Natural killer cell (primary cell): ENCODE measurements around the gene RUNX2. TPM values are rescaled to one million over a fixed set of nuclear protein-coding genes. Genes with fewer than 3 reads are reported as not detected.

ENCODE experiments used
- ATAC-seq, 3 donors: fragments of 150-1000 bp in 2 of 3; fragments of 200-7000 bp in 1 of 3; cut with Tn5 transposase; 1 replicate in 1 of 3; 2 replicates in 2 of 3; pipeline ENCODE4 v1.10.0; 2021; ENCODE audit warnings: mild to moderate bottlenecking in 2 of 3, moderate library complexity in 2 of 3
- DNase-seq, 2 donors: peaks; one replicate each; pipeline versions ENCODE4 v3.0.0 to v3.0.0-alpha.2; 2013 to 2021; ENCODE audit warnings: mixed read lengths in 1 of 2
- H3K27ac ChIP-seq: one replicate; pipeline ENCODE4 v1.5.1; 2013; ENCODE audit warnings: mild to moderate bottlenecking, low read length
- H3K27me3 ChIP-seq: one replicate; pipeline ENCODE4 v1.6.1; 2013; ENCODE audit warnings: low read length; ENCODE audit not compliant: control insufficient read depth, insufficient read depth
- H3K36me3 ChIP-seq: one replicate; pipeline ENCODE4 v1.6.1; 2013; ENCODE audit warnings: low read length; ENCODE audit not compliant: control insufficient read depth, insufficient read depth
- H3K4me1 ChIP-seq: one replicate; pipeline ENCODE4 v1.6.1; 2013; ENCODE audit warnings: low read length; ENCODE audit not compliant: control insufficient read depth, insufficient read depth
- H3K4me3 ChIP-seq: one replicate; pipeline ENCODE4 v1.5.1; 2013; ENCODE audit warnings: low read length
- H3K9me3 ChIP-seq: one replicate; pipeline ENCODE4 v1.6.1; 2013; ENCODE audit warnings: low read length; ENCODE audit not compliant: control insufficient read depth, insufficient read depth
- H3K27ac Mint-ChIP-seq, 2 donors: one replicate each; pipeline ENCODE4 v1.8.0; 2022; ENCODE audit warnings: mild to moderate bottlenecking in 2 of 2, mixed read lengths in 2 of 2, moderate library complexity in 1 of 2
- H3K27me3 Mint-ChIP-seq, 2 donors: one replicate each; pipeline ENCODE4 v1.8.0; 2022; ENCODE audit warnings: low read depth in 2 of 2, mixed read lengths in 2 of 2
- H3K36me3 Mint-ChIP-seq: one replicate; pipeline ENCODE4 v1.8.0; 2022; ENCODE audit warnings: mixed read lengths
- H3K4me1 Mint-ChIP-seq, 2 donors: one replicate each; pipeline ENCODE4 v1.8.0; 2022; ENCODE audit warnings: mixed read lengths in 2 of 2
- H3K4me3 Mint-ChIP-seq: one replicate; pipeline ENCODE4 v1.8.0; 2022; ENCODE audit warnings: mild to moderate bottlenecking, moderate library complexity, mixed read lengths
- H3K9me3 Mint-ChIP-seq, 2 donors: one replicate each; pipeline ENCODE4 v1.8.0; 2022; ENCODE audit warnings: mixed read lengths in 2 of 2
- CTCF ChIP-seq: fragments of 200-600 bp; IDR thresholded peaks from one replicate; pipeline ENCODE4 v1.8.0; 2022; ENCODE audit warnings: antibody characterized with exemption
- WGBS: methylation state at CpG from one replicate; pipeline ENCODE4 v1.1.7; 2013; ENCODE audit warnings: missing lambda C conversion rate; ENCODE audit not compliant: insufficient coverage; 5-methylcytosine and 5-hydroxymethylcytosine counted together
- intact Hi-C: fragments of 100-400 bp; cut with micrococcal nuclease; formaldehyde crosslinking; loops from one replicate; pipeline ENCODE4 v1.14.2; 2022
- total RNA-seq, 4 donors: library from RNA; stranded (reverse); fragments of 120-200 nt in 1 of 4; gene quantifications; one replicate each; pipeline versions ENCODE4 v1.2.3 to v1.2.4, GENCODE V29; 2013 to 2022

The RUNX2 gene
- total RNA-seq, 3 donors from 2014 or later (not counting 1 experiment from before 2014, with no cell fraction given), result 5.0 to 19.2 (median 7.0) TPM

- WGBS, result 14% methylated on average over 1 of the region's 3 CpGs
- H3K4me1 ChIP-seq, result no peaks in the 10 kb centered on the region
- Mint-ChIP-seq H3K27ac (peak overlapping the region; percentile 32 to 71), H3K36me3 (no peaks in the 10 kb centered on the region), H3K4me1 (peaks cover 29 to 40% of the 10 kb centered on the region in 2 donors), H3K9me3 (no peaks in the 10 kb centered on the region), H3K27me3 (no peaks in the 10 kb centered on the region), H3K4me3 (peak overlapping the region; percentile 70)
- peak overlapping the region; percentile 10 for H3K4me3 ChIP-seq
- no peak overlapping the region for H3K27ac ChIP-seq
- no peaks in the 10 kb centered on the region for H3K36me3 ChIP-seq
- TF ChIP-seq CTCF, result no peak
- peak; percentile 44 to 67 (median 56) for ATAC-seq
- peak in 1 of 2 donors; percentile 44 for DNase-seq
- no peaks in the 10 kb centered on the region for H3K9me3 ChIP-seq
- no peaks in the 10 kb centered on the region for H3K27me3 ChIP-seq
- intact Hi-C loops, result loop anchor here (10.0 kb wide), 1 partner anchor 669 kb away; no protein-coding TSS in a partner anchor
Observed at GRCh38 chr6:45323656-45324224, 4.4 kb upstream of the RUNX2 start.

- peaks cover 29 to 40% of the 10 kb centered on the region in 2 donors for H3K4me1 Mint-ChIP-seq
- H3K27ac ChIP-seq, result no peak overlapping the region
- no peaks in the 10 kb centered on the region for H3K4me1 ChIP-seq
- no peaks in the 10 kb centered on the region for H3K9me3 ChIP-seq
- intact Hi-C loops, result loop anchor here (10.0 kb wide), 1 partner anchor 672 kb away; no protein-coding TSS in a partner anchor
- ATAC-seq, result no peak
- H3K27ac Mint-ChIP-seq, result no peak overlapping the region
- no peak for DNase-seq
- no peak overlapping the region for H3K4me3 Mint-ChIP-seq
- WGBS, result 53% methylated on average over 2 of the region's 5 CpGs
- no peaks in the 10 kb centered on the region for H3K36me3 ChIP-seq
- H3K27me3 Mint-ChIP-seq, result no peaks in the 10 kb centered on the region
- no peaks in the 10 kb centered on the region for H3K27me3 ChIP-seq
- no peaks in the 10 kb centered on the region for H3K36me3 Mint-ChIP-seq
- no peak overlapping the region for H3K4me3 ChIP-seq
- TF ChIP-seq CTCF, result no peak
- H3K9me3 Mint-ChIP-seq, result no peaks in the 10 kb centered on the region
Observed at GRCh38 chr6:45326698-45327417, 1.3 kb upstream of the RUNX2 start.

- H3K27me3 Mint-ChIP-seq, result no peaks in the 10 kb centered on the region
- Histone ChIP-seq H3K36me3 (no peaks in the 10 kb centered on the region), H3K27me3 (no peaks in the 10 kb centered on the region), H3K27ac (no peak overlapping the region), H3K9me3 (no peaks in the 10 kb centered on the region), H3K4me3 (peak overlapping the region; percentile 5), H3K4me1 (no peaks in the 10 kb centered on the region)
- peak overlapping the region; percentile 77 for H3K4me3 Mint-ChIP-seq
- intact Hi-C loops, result loop anchor here (10.0 kb wide), 1 partner anchor 674 kb away; no protein-coding TSS in a partner anchor
- no peak for TF ChIP-seq CTCF
- H3K36me3 Mint-ChIP-seq, result no peaks in the 10 kb centered on the region
- no peaks in the 10 kb centered on the region for H3K9me3 Mint-ChIP-seq
- no peak overlapping the region for H3K27ac Mint-ChIP-seq
- H3K4me1 Mint-ChIP-seq, result peaks cover 24 to 32% of the 10 kb centered on the region in 2 donors
- DNase-seq (no peak), ATAC-seq (peak in 1 of 3 donors; percentile 18)
Observed at GRCh38 chr6:45328523-45328922, 393 bp downstream of the RUNX2 start.
